Stimulated activated CD8-positive, alpha-beta memory T cell treated with anti-CD3 and anti-CD28 coated beads, Interleukin-15, amount 100 ng/mL, for 1 hour (primary cell): ENCODE measurements around the gene CCDC197.

ENCODE experiments used
- DNase-seq: peaks from one replicate; pipeline ENCODE4 v3.0.0-alpha.2; 2020; ENCODE audit warnings: low read depth

Gene CCDC197

DNA sequence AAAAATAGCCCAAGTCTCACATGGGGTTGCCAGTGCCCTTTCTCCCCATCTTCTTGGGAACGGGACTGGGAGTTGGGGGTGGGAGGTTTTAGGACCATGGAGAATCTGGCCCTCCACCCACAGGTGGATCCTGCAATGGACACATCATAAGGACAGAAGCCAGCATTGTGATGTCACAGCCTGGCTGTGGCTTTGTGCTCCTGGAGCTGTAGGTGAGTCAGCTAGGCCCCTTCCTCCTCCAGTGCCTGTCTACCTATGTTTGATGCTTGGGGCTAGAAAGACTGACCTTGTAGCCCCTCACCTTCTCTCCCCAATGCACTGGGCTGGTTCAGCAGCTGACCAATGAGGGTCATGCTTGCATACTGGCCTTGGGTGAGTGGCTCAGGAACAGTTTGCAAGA, at the start of gene CCDC197:
Gene CCDC197 (plus strand): TSS at position 220 of the 400 bp plus-strand sequence. CDS start 831 bp downstream, outside the sequence.
- no peak for DNase-seq

DNA sequence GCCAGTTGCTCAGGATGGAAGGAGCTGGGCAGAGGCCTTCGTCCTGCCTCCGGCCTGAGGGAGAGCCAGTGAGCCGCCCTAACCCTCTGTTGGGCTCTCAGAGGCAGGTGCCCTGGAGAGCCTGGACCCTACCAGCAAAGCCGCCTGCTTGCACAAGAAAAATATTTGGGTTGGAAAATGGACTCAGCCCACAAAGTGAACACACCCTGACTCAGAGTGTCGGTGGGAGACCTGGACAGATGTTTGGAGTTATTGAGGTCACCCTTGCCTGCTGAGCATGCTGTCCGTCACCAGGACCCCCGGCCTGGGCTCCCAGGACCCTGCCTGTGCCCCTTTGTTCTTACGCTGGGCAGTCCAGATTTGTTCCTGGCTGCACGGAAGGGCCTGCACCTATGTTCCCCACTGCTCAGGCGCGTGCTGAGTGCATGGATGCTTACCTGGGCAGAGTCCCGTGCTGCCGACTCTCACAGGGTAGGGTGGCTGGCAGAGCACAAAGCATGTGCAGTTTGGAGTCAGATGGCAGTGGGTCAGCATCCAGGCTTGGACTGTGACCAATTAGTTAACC, 47.5 kb upstream of the CCDC197 start:
- DNase-seq: no peak

DNA sequence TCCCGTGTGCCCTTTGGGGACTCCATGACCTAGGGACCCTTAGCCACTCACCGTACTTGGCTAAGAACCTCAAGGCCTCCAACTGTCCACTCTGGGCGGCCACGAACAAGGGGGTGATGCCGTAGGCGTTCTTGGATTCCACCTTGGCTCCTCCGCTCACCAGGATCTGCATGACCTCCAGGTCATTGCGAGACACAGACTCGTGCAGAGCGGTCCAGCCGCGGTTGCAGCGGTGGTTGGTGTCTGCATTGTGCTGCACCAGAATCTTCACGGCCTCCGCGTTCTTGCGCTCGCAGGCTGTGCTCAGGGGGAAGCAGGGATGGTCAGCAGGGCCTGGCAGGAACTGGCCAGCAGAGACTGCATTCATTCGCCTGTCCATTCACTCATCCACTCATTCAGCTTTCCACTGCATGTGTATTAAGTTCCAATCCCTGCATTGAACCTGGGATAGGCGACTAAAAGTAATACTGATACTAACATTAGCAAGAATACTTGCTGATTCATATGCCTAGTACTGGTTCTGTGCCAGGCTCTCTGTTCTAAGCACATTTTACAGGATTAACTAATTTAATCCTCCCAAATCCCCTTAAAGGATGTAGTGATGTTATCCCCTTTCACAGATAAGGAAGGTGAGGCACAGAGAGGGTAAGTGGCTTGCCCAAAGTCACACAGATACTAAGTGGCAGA, 46.0 kb upstream of the CCDC197 start:
- no peak for DNase-seq

DNA sequence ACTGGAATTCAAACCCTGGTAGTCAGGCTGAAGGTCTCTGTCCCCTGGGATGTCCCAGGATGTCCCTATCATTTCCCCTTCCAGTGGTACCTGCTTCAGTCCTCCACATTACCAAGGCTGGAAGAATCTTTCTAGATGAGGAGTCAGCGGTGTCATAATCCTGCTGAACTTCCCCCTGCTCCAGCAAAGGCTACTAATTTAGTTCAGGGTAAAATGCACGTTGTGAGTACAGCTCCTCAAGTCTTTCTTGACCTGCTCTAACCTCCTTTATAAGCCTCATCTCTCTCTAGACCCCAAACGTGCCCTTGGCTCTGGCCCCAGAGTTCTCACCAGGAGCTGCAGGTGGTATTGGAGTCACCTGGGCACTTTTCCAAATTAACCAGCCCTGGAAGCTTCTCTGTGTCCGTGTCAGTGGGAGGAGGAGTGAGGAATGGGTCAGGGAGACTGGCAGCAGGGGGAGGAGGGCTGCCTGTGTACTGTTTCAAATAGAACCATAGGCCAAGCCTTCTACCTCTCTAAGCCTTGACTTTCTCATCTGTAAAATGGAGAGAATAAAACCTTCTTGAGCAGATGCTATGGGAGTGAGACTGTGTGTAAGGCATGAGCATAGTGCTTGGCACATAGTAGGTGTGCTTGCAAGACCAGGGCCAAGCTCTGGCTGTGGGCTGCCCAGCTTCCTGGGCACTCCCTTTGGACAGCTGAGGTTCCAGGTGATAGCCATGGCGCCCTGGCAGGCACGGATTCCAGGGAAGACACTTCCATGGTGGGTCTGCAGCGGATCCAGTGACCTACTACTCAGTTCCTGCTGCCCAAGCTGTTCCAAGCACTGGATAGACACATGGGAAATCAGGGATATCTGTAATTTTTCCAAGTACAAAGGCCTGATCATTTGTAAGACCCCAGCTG, 45.2 kb upstream of the CCDC197 start:
- DNase-seq: no peak

DNA sequence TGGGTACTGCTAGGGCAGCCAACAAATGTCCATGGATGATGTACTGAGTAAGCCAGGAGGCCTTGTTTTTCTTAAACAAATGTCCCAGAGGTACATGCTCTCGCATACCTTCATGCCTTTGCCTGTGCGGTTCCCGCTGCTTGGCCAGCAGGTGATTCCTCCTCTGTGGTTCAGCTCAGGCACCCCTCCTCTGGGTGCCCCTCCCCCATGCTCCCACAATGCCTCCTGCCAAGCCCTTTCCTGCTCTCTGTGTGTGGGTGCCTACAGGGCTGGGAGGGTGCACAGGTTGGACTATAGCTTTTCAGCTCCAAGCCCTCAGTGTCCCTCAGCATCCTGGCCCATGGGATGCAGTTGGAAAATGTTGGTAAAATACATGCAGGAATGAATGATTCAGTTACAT, 44.3 kb upstream of the CCDC197 start:
- no peak for DNase-seq

DNA sequence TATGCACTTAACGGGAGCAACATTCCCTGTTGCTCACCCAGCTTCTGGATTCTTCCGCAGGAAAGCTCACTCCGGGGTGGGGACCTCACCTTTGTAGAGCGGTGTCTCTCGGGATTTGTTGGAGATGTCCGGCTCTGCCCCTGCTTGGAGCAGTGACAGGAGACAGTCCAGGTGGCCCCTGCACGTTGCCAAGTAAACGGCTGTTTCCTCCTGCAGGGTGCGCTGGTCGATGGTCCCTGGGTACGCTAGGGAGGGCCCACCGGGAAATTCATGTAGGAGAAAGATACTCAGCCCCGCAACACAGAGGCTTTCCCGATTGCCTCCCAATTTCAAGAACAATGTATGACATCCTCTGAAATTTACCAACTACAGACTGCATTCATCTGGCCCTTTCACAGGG, 43.8 kb upstream of the CCDC197 start:
- DNase-seq: no peak

DNA sequence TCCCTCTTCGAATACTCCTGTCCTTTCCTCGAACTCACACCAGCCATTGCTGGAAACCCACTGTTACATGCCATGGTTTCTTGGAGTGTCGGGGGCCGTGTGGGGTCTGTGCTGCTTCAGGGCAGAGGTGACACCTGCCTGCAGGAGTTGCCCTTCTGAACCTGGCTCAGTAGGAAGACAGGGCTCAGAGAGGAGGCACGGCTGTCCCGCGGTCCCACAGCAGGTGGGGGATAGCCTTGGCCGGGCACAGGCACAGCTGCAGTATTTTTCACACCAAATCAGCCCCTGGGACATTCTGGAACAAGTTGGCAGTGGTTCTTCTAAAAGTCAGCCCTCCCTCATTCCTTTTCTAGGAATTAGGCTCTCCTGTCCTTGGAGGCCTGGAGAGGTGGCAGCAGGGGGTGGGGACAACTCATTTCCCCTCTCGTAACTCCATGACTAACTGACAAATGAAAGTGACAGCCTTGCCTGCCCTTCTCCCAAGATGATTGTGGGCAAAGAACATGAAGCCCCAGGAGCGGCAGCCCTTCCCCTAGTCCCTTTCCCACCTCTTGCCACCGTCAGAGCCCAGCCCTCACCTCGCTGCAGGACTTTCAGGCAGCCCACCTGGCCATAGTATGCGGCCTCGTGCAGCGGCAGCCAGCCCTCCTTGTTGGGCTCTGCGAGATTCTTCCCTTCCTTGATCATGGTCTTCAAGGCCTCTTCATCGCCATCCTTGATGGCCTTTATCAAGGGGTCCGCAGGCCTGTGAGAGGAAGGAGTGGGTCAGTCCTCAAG, 43.2 kb upstream of the CCDC197 start:
- DNase-seq: no peak

DNA sequence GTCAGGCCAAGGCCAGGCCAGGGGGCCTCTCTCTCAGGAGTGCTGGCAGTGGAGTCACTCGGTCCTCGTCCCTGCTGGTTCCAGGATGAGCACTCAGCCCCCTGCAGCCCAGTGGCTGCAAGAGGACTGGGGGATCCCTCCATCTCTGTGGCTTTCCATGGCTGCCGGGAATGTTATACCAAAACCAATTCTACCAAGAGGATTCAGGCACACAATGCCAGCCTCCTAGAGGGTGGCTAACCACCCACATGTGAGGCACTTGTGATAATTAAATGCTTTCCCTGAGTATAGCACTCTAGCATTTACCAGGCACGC, 42.6 kb upstream of the CCDC197 start:
- DNase-seq: no peak

DNA sequence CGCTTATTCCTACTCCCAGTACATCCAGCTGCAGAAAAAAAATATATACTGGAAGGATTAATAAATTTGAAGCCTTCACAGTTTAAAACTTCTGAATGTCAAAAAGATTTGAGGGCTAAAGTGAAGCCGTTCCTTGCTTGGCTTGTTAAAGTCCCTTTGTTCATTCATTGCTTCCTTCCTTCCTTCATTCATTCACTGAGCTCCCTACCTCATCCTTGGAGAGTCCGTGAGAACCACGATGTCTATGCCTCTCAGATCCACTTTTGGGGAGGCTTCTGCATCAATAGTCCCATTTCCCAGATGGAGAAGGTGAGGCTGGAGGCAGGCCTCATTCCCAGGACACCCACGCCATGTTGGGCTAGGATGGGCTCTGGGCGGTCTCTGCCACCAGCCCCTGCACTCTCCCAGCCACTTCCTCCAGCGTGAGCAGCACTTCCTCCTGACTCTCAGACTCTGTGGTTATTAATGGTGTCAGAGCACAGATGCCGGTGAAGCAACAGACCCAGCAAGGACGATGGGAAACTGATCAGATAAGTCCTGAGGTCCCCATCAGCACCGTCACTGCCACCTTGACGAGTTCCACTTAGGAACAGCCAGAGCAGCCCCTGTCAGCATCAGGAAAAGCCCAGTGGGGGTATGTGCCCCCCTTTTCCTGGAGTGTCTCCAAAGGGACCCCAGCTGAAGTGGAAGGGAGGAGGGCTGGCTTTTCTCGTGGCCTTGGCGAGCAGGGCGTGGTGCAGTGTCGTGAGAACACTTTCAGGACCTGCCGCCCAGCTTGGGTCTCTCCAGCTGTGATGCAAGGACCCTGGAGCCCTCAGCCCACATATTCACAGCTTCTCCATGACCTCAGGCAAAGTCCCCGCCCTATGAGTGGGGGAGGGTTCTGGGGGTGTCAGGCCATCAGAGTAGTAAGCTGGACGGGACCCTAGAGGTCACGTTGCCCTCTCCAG, 41.9 kb upstream of the CCDC197 start:
- DNase-seq: no peak

DNA sequence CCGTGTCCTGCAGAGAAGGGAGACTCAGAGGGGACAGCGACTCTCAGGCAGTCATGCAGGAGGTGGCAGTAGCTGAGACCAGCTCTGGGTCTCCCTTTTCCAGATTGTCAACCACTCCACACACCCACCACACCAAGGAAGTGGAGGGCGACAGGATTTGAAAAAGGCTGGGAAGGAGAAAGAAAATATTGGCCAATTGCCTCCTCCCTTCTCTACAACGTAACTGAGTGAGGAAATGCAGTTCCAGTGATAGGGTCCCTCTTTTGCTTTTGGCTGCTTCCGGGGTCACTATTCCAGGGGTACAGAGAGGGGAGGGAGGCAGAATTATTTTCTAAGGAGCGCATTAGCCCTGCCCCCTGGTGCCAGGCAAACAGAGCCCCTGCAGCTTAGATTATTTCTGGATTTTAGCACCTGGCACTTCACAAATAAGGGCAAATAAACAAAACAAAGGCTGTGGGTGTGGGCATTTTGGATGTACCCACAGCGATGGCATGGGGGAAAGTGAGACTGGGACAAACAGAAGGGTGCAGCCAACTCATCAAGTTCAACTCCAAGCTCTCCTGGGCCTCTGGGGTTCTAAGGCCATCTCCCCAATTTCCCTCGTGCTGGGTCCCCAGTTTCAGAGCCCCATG, 41.1 kb upstream of the CCDC197 start:
- DNase-seq: no peak

DNA sequence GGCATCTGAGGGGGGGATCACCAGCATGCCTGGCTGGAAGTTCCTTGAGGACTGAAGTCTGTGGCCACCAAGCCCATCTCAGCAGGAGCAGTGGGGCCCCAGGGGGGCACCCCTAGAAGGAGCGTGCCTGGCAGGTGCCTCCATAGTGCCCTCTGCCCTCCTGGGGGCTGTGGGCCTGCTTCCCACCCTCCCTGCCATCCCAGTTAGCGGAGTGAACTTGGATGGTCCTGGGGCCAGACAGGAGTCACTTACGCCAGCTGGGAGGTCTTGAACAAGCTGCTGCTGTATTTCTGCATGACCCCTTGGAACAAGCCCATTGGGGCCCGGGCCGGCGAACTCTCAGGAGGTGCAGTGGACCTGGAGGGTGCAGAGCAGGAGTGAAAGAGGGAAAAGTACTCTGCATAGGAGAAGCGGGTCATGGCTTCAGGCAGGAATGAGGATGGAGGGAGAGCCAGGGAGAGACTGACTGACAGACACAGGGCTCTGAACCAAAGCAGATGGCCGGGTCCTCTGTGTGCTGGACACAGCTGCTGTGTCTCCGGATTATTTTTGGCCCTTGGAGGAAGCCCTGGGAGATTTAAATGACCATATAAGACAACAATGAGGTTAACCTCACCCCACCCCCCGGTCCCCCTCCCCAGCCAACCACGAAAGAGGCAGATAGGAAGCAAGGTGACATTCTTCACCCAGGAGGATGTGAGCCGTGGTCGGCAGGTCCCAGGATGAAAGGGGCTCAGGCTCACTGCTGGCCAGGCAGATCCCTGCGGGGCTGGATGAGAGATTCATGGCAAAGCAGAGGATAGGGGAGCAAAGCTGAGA, 40.4 kb upstream of the CCDC197 start:
- DNase-seq: no peak

DNA sequence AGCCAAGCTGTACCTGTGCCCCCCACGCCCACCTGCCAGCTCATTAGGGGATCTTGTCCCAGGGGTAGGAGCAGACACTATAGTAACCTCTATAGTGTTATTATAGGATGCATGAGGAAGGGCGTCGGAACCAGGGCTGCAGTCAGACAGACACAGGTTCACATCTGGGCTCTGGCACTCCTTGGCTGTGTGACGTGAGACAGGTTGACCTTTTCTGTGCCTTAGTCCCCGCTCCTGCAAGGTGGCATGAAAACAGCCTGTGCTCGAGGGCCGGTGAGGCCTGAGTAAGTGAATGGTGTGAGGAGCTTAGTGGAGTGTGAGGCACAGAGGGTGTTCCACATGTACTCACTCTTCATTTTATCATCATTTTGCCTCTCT, 39.8 kb upstream of the CCDC197 start:
- DNase-seq: no peak

DNA sequence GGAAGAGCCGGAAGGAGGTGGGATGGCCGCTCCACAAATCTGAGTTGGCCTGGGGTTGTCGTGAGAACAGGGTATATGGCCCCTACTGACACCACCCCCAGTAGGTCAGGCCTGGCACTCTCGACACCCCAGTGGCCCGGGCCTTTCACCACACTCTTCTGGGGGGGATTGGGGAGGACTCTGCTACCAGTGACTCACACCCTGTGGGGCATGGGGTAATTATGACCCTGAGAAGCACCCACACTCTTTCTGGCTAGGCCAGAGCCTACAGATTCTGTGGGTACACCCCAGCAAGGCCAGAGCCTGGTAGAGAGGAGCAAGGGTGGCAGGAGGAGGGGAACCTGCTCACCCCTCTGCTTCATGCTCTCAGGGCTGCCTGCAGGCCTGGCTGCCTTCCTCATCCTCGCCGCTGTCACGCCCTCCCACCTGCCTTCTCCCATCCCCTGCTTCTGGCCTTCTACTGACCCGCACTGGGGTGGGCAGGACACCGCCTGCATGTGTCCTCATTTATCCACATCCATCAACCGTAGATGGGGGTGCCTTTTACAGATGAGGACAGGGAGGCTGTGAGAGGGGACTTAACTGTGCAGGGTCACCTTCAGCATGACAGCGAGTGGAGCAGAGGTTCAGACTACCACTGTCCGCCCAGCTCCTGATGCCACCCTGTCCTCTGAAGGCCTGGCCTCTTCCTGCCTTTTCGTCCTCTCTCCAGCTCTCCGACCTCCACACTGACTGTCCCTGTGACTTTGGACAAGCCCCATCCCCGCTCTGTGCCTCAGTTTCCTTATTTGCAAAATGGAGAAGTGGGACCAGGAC, 39.1 kb upstream of the CCDC197 start:
- no peak for DNase-seq

DNA sequence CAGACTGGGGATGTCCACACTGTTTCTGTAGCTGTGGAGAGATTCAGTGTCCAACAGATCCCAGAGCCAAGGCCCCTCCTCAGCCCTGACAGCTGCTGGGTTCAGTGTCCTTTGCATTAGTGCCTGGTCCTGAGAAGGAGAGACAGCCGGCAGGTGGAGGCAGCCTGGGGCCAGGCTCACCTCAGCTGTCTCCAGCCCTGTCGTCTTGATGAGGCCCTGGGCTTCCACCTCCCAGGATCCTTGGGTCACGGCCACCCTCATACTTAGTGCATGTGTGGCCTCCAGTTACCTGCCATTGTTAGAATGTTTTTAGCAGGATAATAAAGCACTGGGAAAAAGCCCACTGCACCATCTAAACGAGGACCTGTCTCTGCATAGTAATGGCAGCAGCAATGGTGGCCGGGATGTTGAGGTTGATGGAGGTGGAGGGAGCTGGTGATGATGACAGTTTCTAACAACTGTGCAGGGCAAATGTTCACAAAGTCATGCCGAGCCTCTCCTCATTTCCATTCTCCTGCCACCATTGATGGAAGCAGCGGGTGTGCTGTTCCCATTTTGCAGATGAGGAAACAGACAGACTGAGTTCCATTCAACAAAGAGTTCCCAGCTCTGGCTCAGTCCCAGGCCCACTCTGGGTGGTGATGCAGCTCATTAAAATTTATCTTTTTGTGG, 38.4 kb upstream of the CCDC197 start:
- DNase-seq: no peak

DNA sequence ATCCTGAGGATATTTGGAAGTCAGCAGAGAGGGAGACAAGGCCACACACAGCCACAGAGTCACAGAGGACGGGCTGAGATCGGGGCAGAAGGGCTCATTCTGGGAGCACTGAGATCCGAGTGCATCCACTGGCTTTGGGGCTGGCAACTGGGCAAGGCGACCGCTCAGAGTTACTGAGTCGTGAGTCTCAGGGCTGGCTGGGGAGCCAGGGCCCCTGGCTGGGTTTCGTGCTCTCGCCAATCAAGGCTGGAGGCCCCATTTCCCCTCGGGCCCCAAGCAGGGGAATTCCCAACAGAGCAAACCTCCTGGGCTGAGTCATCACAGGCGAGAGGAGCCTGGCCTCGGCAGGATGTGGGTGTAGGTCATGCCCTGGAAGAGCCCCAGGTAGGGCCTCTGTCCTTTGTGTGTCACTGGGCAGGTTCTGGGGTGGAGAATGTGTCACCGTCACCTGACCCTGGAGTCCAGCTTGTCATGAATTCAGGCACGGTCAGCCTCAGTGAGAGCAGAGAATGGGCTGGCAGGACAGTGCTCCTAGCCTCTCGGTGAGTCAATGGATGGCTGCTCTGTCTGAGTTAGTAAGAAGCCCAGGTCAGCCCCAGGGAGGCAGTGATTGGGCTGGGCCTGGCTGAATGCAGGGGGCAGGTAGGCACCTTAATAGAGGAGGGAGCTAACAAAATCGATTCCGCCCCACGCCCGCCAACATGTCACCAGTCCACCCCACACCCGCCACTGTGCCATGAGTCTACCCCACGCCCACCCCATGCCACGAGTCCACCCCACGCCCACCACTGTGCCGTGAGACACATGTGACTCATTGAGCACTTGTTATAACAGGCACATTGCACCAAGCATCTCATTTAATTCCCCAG, 37.6 kb upstream of the CCDC197 start:
- DNase-seq: peak; percentile 81

DNA sequence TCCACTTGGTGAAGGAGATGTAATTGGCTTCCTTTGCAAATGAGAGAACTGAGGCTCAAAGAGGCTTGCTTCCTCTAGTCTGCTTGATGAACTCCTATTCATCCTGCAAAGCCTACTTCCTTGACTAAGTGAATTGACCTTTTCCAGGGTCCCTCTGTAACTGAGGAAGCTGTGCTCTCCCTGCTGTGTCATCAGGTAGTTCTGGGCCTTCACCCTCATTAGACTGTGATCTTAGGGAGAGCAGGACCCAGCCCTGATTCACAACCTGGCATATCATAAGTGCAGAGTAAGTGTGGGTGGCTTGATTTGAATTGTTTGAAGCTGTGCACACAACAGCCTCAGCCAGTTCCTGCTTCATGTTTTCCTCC, 37.0 kb upstream of the CCDC197 start:
- DNase-seq: no peak

DNA sequence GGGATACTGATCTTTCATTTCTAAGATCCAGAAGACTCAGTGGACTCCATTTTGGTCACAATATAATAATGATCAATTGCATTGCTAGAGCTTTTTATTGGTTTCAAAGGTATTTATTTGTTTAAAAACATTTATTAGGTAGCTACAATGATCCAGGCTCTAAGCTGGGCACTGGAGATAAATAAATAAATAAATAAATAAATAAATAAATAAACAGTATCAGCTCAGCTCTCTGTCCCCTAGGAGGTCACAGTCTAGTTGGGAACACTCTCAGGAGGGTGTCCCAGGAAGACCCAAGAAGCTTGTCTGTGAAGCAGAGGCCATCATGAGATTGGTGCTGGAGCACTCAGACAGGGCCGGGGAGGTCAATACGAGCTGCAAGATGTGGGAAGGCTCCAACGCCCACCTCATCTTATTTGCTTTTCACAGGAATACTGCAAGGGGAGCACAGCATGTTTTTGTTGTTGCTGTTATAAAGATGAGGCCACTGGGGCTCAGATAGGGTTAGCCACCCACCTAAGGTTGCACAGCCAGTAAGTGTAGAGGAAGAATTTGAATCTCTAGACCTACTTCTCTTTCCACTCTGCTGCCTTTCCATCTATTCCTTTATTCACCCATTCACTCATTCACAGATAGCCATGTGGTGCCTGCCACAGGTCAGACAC, 36.2 kb upstream of the CCDC197 start:
- DNase-seq: no peak
